ENCODE results near the gene CASP6.
"Not testable (repeated sequence)": the region's sequence is repeated elsewhere in the genome, so short reads cannot be mapped to it uniquely, and the experiment has no call there.

The CASP6 gene

GRCh38 chr4:109701566-109702410 lies 1.5 kb downstream of the CASP6 start:
- FAIRE-seq (no peak), DNase-seq (ENCODE audit: insufficient read length, low spot score) (no peak)

GRCh38 chr4:109699553-109700225 lies 3.6 kb downstream of the CASP6 start:
- DNase-seq (ENCODE audit: insufficient read length, low spot score) (no peak), FAIRE-seq (no peak)
- TF ChIP-seq POLR2A (IDR thresholded peaks at IDR 0.05; ENCODE audit: low read depth, low read length): no peak

More at GRCh38 chr4:109701566-109702410, 1.5 kb downstream of the CASP6 start:
- no peak for TF ChIP-seq POLR2A (IDR thresholded peaks at IDR 0.05; ENCODE audit: low read depth, low read length)

- DNase-seq (ENCODE audit: insufficient read length, low spot score) (no peak), FAIRE-seq (no peak)
- TF ChIP-seq POLR2A (IDR thresholded peaks at IDR 0.05; ENCODE audit: low read depth, low read length): no peak
These were observed 4.6 kb downstream of the CASP6 start for GRCh38 chr4:109698656-109699055.

GRCh38 chr4:109691411-109691920 lies 11.8 kb downstream of the CASP6 start:
- FAIRE-seq (no peak), DNase-seq (ENCODE audit: insufficient read length, low spot score) (no peak)
- no peak for TF ChIP-seq POLR2A (IDR thresholded peaks at IDR 0.05; ENCODE audit: low read depth, low read length)

GRCh38 chr4:109690690-109691410 lies 12.4 kb downstream of the CASP6 start:
- FAIRE-seq (no peak), DNase-seq (ENCODE audit: insufficient read length, low spot score) (no peak)
- TF ChIP-seq POLR2A (IDR thresholded peaks at IDR 0.05; ENCODE audit: low read depth, low read length): no peak

DNA sequence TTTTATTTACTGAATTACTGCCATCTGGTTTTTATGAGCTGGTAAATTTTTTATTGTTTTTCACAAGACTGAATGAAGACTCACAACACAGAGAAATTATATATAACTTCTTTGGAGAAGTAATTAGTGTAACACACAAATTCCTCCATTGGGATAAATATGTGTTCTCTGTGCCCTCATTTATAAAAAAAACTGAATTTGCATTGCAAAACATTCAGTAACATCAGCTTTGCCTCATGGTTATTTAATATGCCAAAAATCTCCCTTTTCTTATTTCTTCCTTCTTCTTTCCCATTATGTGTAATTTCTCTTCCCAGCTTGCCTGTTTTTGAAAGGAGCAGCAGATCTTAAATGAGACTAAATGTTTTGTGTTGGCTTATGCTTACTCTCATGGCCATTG lies 18.5 kb downstream of the CASP6 start:
- TF ChIP-seq POLR2A (IDR thresholded peaks at IDR 0.05; ENCODE audit: low read depth, low read length): no peak

GRCh38 chr4:109683621-109684253 lies 19.5 kb downstream of the CASP6 start:
- no peak for FAIRE-seq
- TF ChIP-seq POLR2A (IDR thresholded peaks at IDR 0.05; ENCODE audit: low read depth, low read length): no peak
- no peak for DNase-seq (ENCODE audit: insufficient read length, low spot score)

More for the DNA sequence above, 18.5 kb downstream of the CASP6 start:
- FAIRE-seq (no peak), DNase-seq (ENCODE audit: insufficient read length, low spot score) (no peak)

DNA sequence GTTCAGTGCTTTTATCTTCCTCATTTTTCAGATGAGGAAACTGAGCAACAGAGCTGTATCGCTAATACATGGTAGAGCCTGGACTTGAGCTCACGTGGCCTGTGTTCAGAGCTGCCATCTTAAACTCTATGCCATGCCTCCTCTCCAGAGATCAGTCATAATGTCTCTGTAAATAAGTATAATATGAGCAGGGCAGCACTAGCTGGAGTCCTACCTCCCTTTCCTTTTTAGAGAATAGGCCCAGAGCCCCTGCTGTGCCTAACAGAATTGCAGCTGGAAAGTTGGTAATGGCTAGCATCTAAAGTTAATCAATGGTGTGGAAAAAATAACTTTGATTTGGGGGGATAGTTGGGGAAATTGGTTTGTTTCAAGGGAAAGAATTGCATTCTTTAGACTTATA lies 20.4 kb downstream of the CASP6 start:
- FAIRE-seq (no peak), DNase-seq (ENCODE audit: insufficient read length, low spot score) (no peak)
- TF ChIP-seq POLR2A (IDR thresholded peaks at IDR 0.05; ENCODE audit: low read depth, low read length): no peak

DNA sequence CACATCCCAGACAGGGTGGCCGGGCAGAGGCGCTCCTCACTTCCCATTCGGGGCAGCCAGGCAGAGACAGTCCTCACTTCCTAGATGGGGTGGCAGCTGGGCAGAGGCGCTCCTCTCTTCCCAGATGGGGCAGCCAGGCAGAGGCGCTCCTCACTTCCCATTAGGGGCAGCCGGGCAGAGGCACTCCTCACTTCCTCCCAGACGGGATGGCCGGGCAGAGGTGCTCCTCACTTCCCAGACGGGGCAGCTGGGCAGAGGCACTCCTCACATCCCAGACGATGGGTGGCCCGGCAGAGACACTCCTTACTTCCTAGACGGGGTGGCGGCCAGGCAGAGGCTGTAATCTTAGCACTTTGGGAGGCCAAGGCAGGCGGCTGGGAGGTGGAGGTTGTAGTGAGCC lies 24.3 kb downstream of the CASP6 start:
- not testable (repeated sequence) for DNase-seq (ENCODE audit: insufficient read length, low spot score); FAIRE-seq

DNA sequence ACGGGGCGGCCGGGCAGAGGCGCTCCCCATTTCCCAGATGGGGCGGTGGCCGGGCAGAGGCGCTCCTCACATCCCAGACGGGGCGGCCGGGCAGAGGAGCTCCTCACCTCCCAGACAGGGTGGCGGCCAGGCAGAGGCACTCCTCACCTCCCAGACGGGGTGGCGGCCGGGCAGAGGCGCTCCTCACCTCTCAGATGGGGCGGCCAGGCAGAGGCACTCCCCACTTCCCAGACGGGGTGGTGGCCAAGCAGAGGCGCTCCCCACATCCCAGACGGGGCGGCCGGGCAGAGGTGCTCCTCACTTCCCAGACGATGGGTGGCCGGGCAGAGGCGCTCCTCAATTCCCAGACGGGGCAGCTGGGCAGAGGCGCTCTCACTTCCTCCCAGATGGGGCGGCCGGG lies 24.8 kb downstream of the CASP6 start:
- not testable (repeated sequence) for FAIRE-seq

DNA sequence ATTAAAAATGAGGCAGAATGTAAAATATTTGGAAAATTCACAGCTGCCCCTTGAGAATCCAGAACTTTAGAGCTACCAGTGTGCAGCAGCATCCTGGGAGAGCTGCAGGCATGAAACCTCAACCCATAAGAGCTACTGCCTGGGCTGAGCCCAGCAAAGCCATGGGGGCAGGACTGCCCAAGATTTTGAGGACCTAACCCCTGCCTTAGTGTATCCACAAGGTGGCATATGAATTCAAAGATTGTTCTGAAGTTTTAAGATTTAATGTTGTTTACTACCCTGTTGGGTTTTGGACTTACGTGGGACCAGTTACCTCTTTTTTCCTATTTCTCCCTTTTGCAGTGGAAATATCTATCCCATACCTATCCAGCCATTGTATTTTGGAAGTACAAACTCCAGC lies 26.4 kb downstream of the CASP6 start:
- DNase-seq (ENCODE audit: insufficient read length, low spot score): no peak
- FAIRE-seq: no peak
- TF ChIP-seq POLR2A (IDR thresholded peaks at IDR 0.05; ENCODE audit: low read depth, low read length): no peak

More for the DNA sequence above, 24.8 kb downstream of the CASP6 start:
- not testable (repeated sequence) for DNase-seq (ENCODE audit: insufficient read length, low spot score)

DNA sequence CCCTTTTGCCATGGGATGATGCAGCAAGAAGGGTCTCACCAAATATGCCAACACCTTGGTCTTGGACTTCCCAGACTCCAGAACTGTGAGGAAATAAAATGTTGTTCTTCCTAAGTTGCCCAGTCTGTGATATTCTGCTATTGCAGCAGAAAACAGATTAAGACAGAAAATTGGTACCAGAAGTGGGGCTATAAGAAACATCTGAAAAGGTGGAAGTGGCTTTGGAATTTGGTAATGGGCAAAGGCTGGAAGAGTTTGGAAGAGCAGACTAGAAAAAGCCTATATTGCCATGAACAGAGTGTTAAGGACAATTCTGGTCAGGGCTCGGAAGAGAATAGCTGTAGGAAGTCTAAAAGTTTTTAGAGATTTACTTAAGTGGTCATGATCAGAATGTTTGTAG lies 27.4 kb downstream of the CASP6 start:
- no peak for TF ChIP-seq POLR2A (IDR thresholded peaks at IDR 0.05; ENCODE audit: low read depth, low read length)
- no peak for FAIRE-seq
- no peak for DNase-seq (ENCODE audit: insufficient read length, low spot score)

DNA sequence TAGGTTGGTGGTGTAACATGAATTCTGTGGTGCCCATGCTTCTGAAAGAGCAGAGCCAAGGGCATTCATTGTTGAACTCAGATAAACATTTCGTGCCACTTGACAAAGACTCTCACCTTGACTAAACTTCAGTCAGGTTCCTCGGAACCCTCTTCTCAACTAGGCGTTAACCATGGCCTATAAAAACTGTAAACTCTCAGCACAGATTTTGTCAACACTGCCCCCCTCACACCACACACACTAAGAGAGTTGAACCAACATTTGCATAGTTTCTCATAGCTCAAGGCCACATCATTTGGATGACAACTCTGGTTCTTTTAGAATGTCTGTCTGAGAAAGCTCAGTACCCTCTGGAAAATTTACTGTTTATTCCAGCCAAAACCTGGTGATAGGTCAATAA lies 28.1 kb downstream of the CASP6 start:
- no peak for FAIRE-seq
- TF ChIP-seq POLR2A (IDR thresholded peaks at IDR 0.05; ENCODE audit: low read depth, low read length): no peak
- no peak for DNase-seq (ENCODE audit: insufficient read length, low spot score)

- DNase-seq (ENCODE audit: insufficient read length, low spot score) (no peak), FAIRE-seq (no peak)
- no peak for TF ChIP-seq POLR2A (IDR thresholded peaks at IDR 0.05; ENCODE audit: low read depth, low read length)
These were observed 29.9 kb downstream of the CASP6 start for GRCh38 chr4:109673303-109673702.

All from H54 (cell line).